T47D (cell line): ENCODE data around the gene DUSP28.
"Not testable (repeated sequence)": the region's sequence is repeated elsewhere in the genome, so short reads cannot be mapped to it uniquely, and the experiment has no call there.

Experiments used
- DNase-seq, 2 experiments: peaks; one replicate each; pipeline versions ENCODE4 v3.0.0 to v3.0.0-alpha.2; 2011 to 2012; ENCODE audit warnings: low read depth in 1 of 2, low spot score in 1 of 2
- JUND ChIP-seq: IDR thresholded peaks from 2 replicates; pipeline ENCODE4 v1.6.1; 2012; ENCODE audit warnings: low read depth
- in situ Hi-C: cut with HindIII; loops from 2 replicates; pipeline ENCODE4 v1.10.0; 2016; ENCODE audit warnings: low sequenced_read_pairs, low pct_unique_long_range_greater_than_20kb

Gene DUSP28

GRCh38 chr2:240557808-240558207, 2.3 kb upstream of the DUSP28 start, which contains the start of gene ANKMY1:
ANKMY1 (minus strand) TSS chr2:240557988; CDS start chr2:240557335, 653 bp downstream.
- in situ Hi-C loops = no loop called here
- peak; percentile 79 to 93 for DNase-seq
- no peak for TF ChIP-seq JUND

GRCh38 chr2:240558236-240558761, 1.9 kb upstream of the DUSP28 start:
- no peak for TF ChIP-seq JUND
- in situ Hi-C loops = no loop called here
- DNase-seq = no peak

GRCh38 chr2:240559286-240559685, 871 bp upstream of the DUSP28 start:
- no peak for TF ChIP-seq JUND
- in situ Hi-C loops = no loop called here
- DNase-seq = no peak

GRCh38 chr2:240560480-240561324, 545 bp downstream of the DUSP28 start:
- peak; percentile 66 to 97 for DNase-seq
- in situ Hi-C loops = no loop called here
- TF ChIP-seq JUND = no peak

GRCh38 chr2:240561325-240561971, 1.3 kb downstream of the DUSP28 start:
- DNase-seq = peak in 1 of 2 experiments; percentile 74
- no peak for TF ChIP-seq JUND

GRCh38 chr2:240563231-240563630, 3.1 kb downstream of the DUSP28 start:
- DNase-seq, in situ Hi-C loops: not testable (repeated sequence)

More at GRCh38 chr2:240561325-240561971, 1.3 kb downstream of the DUSP28 start:
- in situ Hi-C loops = no loop called here

GRCh38 chr2:240563951-240564560, 3.9 kb downstream of the DUSP28 start:
- no peak for TF ChIP-seq JUND
- in situ Hi-C loops = no loop called here
- DNase-seq = no peak

GRCh38 chr2:240564561-240565332, 4.6 kb downstream of the DUSP28 start:
- no peak for TF ChIP-seq JUND
- in situ Hi-C loops = no loop called here
- no peak for DNase-seq

- no peak for TF ChIP-seq JUND
- in situ Hi-C loops = no loop called here
- peak in 1 of 2 experiments; percentile 43 for DNase-seq
These were observed 5.4 kb downstream of the DUSP28 start for GRCh38 chr2:240565333-240566202.

- peak; percentile 40 to 90 for DNase-seq
- in situ Hi-C loops = no loop called here
- TF ChIP-seq JUND = no peak
These were observed 6.3 kb downstream of the DUSP28 start for GRCh38 chr2:240566203-240567136.
